GM21447 (cell line): ENCODE results near the gene TBL1X.

Experiments
- ATAC-seq: cut with Tn5 transposase; IDR thresholded peaks from one replicate; pipeline ENCODE4 v1.9.1; 2021; ENCODE audit not compliant: unreplicated experiment

TBL1X gene

DNA sequence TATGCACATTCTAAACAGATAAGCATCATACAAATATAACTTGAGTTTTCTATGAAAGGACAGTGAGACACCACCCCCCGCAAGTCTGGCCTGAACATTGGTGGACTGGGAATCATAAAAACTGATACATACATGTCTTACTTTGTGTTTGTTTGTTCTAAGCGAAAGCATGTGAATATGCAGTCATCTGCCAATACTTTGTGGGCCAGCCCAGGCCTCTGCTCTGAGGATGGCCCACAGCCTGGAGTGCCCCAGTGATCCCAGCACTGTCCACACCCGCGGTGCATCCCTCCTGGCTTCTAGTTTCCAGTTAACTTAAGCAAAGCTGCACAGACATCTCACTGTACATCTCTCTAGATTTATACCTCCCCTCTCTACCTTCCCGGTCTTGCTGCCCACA lies 154.3 kb downstream of the TBL1X start:
- no peak for ATAC-seq

DNA sequence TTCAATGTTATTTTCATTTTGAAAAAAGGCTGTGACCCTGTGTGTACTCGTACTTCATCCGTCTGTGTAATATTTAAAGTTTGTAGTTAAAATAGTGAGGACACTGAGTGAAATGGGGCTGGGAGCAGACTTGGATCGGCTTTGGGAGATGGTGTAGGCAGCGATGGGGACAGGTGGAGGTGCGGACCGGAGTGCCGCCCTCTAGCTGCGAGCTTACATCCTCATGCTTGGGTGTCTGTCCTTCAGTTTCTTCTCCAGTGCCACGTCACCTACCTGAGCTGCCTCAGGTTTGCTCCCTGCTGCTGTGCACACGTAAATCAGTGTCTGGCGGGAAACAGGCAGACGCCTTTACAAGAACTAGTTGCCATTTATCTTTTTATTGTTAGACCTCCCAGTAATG lies 154.7 kb downstream of the TBL1X start:
- no peak for ATAC-seq

DNA sequence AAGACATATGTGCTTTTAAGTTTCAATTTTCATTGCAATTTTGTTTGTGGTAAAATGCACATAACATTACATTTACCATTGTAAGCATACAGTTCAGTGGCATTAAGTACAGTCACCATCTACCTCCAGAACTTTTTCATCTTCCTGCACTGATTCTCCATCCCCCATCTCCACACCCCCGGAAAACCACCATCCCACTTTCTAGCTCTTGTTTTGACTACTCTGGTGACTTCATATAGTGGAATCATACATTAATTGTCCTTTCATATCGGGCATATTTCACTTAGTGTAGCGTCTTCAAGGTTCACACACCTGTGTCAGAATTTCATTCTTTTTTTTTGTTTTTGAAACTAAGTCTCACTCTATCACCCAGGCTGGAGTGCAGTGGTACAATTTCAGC lies 157.3 kb downstream of the TBL1X start:
- no peak for ATAC-seq

DNA sequence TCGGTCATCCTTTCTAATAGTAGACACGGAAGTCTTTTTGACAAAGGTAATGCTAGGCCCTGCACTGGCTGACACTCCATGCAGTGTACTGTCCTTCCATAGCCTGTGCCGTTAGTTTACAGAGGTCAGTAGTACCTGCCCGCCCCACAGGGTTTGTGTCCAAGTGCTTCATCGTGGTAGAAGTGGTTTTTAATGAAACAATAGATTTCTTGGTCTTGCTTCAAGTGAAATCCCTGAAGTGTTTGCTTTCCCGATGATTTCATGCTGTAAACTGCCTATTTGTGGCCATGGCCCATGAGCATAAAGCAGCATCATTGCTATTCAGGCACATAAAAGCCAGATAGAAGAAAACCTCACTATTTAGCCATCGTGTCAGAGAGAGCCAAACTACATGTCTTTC lies 161.5 kb downstream of the TBL1X start:
- no peak for ATAC-seq

DNA sequence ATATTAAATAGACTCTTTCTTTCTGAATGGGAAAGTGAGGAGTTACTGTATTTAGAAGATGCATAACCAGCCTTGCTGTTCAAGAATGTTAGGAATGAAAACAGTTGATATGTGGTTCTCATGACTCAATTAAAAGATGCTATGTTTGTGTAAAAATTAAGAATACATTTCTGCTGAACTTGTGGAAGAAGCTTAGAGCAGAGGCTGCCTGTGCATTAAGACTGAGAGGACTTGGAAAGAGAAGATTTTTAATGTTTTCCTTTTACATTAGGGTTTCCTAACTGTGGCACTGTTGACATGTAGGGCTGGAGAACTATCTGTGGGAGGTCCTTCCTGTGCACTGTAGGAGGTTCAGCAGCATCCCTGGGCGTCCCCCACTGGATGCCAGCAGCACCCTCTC lies 163.1 kb downstream of the TBL1X start:
- no peak for ATAC-seq

DNA sequence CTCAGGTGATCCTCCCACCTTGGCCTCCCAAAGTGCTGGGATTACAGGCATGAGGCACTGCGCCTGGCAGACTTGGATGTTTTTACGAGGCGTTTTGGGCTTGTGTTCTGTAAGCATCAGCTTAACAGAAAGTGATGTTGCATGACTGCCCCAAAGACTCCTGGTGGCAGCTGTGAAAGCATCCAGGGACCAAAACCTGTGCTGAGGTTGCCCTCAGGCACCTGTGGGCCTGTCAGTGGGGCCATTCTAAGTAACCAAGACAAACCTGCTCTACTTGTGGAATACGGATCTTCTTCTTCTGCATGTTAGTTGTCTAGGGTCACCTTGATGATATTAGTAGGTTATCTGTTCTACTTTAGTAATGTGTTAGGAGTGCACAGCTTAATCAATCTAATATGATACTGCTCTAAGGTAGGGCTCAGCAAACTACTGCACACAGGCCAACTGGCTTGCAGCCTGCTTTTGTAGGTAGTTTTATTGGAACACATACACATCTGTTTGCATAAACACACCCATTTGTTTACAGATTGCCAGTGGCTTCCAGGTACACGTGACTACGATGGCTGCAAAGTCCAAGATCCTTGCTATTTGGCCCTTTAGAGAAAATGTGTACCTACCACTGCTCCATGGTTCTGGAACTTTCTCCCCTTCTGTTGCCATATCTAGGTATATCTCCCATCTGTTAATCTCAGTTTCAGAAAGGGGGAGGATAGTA lies 164.1 kb downstream of the TBL1X start:
- ATAC-seq = no peak

DNA sequence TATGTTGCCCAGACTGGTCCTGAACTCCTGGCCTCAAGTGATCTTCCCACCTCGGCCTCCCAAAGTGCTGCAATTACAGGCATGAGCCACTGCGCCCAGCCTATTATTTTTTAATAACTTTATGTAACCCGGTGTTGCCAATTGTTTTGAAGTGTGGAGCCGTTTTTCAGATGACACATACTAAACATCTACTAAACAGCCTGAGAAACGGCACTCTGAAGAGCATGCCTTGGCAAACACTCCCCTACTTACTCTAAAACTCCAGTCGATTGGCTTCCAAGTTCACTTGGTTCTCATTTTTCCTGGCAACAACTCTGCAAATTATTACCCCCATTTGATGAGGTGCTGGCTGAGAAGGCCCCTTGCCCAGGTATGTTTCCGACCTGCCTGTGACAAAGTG lies 169.7 kb downstream of the TBL1X start:
- no peak for ATAC-seq

DNA sequence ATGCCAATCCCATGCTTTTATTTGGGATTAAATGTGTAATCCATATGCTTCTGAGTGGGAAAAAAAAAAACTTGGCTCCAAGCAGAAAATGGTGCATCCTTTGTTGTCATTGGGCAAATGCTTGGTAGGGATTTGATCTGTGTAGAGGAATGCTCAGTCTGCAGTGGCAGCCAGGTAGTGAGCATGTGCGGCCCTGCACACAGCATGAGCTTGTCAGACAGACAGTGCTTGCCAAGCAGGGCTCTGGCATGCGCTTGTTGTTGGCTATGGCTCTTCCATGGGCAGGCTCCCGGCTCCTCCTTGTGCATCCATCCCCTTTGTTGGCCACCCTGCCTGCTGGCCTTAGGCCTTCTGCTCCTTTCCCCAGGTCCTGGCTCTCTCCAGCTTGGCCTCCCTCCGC lies 170.5 kb downstream of the TBL1X start:
- no peak for ATAC-seq

DNA sequence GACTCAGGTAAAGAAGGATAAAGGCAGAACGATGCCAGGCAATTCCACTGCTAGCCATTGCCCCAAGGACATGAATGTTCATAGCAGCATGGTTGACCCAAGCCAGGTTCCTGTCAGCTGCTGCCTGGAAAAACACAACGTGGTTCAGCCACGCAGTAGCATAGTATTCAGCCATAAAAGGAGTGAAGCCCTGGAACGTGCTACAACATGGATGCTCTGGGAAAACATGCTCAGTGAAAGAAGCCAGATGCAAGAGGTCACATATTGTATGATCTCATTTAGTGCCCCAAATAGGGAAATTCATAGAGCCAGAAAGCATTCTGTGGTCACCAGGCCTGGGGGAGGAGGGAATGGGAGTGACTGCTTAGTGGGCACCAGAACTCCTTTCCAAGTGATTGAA lies 170.9 kb downstream of the TBL1X start:
- no peak for ATAC-seq

DNA sequence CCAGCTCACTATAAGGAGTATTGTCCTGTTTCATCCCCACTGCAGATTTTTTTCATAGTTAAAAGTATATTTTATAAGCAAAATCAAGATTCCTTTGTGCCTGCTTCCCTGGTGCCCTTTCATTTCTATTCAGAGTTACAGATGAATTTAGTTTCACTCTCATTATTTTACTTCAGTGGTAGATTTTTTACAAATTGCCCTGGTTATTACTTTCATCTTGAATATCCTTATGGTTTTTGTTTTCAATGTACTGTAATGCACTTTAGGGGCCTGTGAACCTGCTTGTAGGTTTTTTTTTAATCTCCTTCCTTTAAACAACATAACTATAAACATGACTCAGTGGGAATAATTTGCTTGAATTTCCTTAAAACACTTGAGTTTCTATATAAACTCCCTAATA lies 174.0 kb downstream of the TBL1X start:
- ATAC-seq = no peak

DNA sequence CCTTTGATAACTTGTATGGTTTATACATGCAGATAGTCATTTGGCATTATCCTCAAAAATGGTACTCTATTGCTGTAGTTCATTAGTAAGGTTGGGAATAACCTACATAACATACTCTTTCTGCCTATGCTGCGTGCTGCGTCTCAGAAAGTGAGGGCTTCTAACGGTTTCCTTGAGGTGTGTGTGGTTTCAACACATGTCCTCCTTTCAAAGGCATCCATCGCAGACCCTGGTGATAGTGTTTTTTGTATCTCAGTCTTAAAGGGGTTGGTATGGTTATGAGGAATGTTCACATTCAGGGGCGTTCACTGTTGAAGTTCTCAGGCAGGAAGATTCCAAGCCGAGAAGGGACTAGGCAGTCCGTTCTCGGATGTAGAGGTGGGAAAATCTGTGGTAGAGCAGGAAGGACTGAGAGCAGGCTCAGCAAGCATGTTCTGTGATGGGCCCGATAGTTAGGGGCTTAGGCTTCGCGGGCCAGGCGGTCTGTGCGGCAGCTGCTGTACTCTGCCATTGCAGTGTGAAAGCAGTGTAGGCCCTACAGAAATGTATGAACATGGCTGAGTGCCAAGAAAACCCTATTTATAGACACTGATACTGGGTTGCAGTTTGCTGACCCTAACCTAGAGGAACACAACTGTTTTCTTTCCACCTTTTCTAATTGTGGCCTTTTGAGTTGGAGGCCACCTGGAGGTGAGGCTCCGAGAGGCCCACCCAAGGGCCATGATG lies 177.6 kb downstream of the TBL1X start:
- no peak for ATAC-seq

DNA sequence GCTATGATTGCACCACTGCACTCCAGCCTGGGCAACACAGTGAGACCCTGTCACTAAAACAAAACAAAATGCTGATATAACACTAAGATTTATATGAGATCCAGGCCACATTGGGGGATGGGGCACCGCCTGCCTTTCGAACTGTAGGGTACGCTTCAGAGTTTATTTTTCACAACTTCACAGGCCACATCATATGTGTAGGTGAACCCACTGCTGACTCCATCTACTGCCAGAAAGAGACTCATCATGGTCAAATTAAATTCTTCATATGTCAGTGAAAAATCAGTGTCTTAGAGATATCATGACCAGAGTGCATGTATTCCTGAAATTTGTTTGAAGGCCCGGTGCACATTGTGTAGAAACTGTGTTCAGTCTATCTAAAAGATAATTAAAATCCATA lies 178.9 kb downstream of the TBL1X start:
- no peak for ATAC-seq

DNA sequence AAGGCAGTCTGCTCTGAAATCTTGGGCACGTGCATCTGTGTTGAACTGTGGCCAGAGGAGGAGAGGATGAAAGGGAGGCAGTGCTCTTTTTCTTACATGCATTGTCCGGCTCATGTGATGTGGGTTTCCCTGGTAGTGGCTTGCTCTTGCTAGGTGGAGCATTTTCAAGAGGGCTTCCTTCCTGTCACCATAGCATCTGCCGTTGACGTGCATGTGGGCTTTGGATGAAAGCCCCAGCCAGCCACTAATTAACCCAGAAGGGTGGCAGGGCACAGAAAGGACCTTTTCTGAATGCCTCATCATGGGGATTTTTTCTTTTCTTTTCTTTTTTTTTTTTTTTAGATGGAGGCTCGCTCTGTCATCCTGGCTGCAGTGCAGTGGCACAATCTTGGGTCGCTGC lies 179.5 kb downstream of the TBL1X start:
- peak; percentile 97 for ATAC-seq

DNA sequence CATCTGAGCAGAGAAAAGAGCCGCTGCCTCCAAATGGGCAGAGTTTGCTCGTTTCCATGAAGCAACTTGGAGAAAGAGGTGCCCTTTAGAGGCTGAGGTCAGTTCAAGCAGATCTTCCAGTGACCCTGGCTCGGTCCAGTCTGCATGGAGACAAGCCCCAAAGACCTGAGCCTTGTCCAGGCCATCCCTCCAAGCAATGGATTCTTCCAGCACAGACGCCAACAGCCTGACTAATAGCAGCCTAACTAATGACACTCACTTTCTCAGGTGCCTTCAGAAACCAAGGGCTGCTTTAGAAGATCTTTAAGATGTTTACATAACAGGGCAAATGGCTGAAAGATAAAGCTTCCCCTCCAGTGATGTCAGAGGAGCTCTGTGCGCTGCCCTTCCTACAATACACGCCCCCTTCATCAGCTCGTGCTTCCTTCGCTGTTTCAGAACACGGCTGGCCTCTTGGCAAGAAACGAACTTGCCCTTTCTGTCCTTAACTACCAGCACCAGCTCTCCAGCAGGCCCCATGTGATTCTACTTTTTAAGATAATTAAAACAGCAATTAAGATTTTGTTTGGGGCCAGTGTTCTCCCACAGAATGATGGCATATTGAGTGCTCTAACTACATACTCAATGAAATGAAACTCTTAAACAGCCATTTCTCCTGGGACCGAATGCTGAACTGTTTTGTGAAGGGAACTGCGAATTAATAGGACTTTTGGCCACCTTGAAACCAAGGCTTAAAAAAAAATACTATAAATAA lies 181.8 kb downstream of the TBL1X start:
- no peak for ATAC-seq

DNA sequence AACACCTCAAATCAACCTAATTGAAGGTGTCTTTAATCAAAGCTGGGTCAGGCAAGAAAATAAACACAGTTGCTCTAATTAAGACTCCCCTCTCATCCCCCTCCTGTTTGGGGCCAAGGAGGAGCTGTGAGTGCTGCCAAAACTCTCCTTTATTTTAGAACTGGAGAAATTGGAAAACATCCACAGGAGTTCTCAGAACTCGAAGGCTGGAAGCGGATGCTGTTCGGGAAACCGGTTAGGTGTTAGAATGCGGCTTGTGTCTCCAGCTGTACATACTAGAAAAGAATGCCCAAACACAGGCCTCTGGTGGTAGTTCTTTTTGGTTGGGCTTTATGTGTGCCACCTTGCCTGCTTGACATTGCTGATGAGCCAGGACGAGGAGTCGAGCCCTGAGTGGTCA lies 182.6 kb downstream of the TBL1X start:
- no peak for ATAC-seq

DNA sequence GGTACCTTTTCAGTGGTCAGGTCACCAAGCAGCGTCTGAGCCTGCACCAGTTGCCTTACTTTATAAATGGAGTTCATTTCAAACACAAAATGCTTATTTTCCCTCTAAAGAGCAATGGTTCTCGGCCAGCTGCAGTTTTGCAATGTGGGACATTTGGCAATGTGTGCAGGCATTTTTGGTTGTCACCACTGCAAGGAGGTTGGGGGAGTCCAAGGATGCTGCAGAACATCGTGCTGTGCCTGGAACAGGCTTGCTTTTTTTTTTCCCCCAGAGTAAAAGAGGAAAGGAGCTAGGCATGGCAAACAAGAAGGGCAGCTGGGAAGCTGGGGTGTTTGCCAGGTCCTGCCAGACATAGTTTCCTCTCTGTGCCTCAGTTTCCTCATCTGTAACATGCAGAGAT lies 185.2 kb downstream of the TBL1X start:
- no peak for ATAC-seq

DNA sequence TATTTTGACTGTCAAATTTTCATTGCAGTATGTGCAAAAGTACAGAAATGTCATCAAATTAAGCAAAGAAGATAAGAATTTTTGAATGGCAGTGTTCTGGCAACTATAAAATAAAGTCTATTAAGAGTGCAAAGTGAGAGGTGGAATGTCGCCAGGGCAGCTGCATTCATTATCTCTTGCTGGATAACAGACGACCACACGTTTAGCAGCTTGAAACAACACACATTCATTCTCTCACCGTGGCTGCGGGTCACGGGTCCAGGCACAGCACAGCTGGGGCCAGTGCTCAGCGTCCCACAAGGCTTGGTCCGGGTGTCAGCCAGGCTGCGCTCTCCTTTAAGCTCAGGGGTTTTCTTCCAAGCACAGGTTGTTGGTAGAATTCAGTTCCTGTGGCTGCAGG lies 186.9 kb downstream of the TBL1X start:
- ATAC-seq = no peak

DNA sequence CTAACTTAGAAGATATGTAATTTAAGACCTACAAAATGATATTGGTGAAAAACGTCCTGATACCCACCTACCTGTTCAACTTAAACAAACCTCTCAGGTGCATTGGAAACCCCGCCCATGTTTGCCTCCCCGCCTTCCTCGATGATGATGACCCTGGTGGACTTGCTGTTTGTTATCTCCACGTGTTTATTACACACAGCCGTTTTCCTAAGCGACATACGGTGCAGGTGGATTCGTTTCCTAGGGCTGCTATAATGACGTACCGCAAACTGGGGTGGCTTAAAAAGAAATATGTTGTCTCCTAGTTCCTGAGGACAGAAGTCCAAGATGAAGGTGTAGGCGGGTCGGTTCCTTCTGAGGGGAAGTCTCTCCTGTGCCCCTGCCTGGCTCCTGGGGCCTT lies 190.1 kb downstream of the TBL1X start:
- no peak for ATAC-seq

DNA sequence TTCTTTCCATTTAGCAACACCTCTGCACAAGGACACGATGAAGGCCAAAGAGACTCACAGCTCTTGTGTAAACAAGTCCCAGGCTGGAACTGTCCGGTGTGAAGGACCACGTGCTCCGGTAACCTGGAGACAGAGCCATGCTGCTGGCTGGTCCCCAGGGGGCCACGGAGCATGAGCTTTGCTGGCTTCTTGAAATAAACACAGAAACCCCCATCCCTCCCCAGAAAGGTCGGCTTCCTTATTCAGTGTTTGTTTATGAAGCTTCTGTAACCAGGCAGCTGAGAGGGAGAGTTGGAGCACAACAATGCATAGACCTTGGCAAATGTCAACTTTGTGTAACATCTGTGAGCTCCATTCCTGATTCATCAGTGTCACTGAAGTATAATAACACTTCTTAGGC lies 191.4 kb downstream of the TBL1X start:
- ATAC-seq = no peak

DNA sequence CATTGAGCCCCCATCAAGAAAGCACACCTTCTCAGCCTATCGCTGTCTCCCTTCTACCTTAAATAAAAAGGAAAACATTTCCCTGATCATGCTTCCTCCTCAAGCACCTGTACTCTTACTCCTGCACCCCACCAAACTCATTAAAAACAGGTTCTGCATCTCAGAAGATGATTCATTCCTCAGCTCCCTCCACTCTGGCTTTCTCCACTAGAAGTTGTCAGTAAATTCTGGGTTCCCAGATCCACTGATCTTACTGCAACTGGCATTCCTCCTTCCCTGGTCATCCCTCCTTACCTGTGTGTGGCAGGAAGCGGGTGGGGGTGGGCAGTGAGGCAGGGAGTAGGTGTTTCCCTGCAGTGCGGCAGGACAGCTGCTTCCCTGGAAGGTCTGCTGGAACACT lies 192.0 kb downstream of the TBL1X start:
- no peak for ATAC-seq

DNA sequence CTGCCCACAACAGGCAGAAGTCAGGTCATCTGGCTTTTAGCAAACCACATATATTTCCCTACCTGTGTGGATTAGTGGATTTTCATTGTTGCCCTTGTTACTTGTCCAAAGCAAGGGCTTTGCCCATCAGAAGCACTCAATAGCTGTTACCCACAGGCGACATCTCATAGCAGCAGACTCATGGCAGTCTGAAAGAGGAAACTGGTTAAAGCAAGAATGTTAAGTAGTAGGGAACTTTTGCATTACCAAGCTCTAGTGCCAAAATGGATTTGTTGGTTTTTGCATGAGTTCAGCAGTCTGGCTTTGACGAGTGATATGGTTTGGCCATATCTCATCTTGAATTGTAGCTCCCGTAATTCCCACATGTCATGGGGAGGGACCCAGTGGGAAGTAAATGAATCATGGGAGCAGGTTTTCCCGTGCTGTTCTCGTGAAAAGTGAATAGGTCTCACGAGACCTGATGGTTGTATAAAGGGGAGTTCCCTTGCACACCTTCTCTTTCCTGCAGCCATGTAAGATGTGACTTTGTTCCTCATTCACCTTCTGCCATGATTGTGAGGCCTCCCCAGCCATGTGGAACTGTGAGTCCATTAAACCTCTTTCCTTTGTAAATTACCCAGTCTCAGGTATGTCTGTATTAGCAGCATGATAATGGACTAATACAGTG lies 192.9 kb downstream of the TBL1X start:
- ATAC-seq = no peak

DNA sequence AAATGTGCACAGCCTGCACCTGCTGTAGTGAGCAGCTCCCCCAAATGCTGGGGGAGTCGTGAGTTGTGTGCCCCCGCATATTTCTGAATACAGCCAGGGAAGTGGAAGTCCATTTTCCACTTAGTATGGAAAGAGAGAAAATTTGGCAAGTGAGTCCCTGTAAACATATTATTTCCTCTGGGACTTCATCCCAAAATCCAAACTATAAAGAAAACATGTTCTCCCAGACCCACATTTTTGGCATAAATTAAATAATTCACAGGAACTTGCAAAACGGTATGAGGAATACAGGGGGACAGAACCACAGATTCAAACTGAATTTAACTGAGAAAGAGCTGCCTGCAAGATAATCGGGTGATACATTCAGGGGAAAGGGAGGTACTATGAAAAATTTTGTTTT lies 193.6 kb downstream of the TBL1X start:
- no peak for ATAC-seq
